Mesothelial cell of epicardium (in vitro differentiated cells): ENCODE measurements around the gene ARHGAP8. TPM values are rescaled to one million over a fixed set of nuclear protein-coding genes. Genes with fewer than 3 reads are reported as not detected.

Experiments
- DNase-seq, 2 experiments: peaks; one replicate each; pipeline ENCODE4 v3.0.0; 2021; ENCODE audit warnings: low spot score in 2 of 2; ENCODE audit not compliant: unreplicated experiment in 2 of 2
- H3K27ac Mint-ChIP-seq: 2 replicates; pipeline ENCODE4 v1.8.0; 2021; ENCODE audit warnings: mixed read lengths
- H3K27me3 Mint-ChIP-seq: 2 replicates; pipeline ENCODE4 v1.8.0; 2021; ENCODE audit warnings: low read depth, mixed read lengths
- H3K36me3 Mint-ChIP-seq: 2 replicates; pipeline ENCODE4 v1.8.0; 2021; ENCODE audit warnings: mixed read lengths
- H3K4me1 Mint-ChIP-seq: 2 replicates; pipeline ENCODE4 v1.8.0; 2021; ENCODE audit warnings: mixed read lengths
- H3K4me3 Mint-ChIP-seq: 2 replicates; pipeline ENCODE4 v1.8.0; 2021; ENCODE audit warnings: mild to moderate bottlenecking, moderate library complexity, mixed read lengths
- H3K9me3 Mint-ChIP-seq: 2 replicates; pipeline ENCODE4 v1.8.0; 2021; ENCODE audit warnings: mixed read lengths
- CTCF ChIP-seq: fragments of 200-600 bp; sonication (generic); IDR thresholded peaks from one replicate; pipeline ENCODE4 v1.5.0; 2021; ENCODE audit warnings: antibody characterized with exemption; ENCODE audit not compliant: unreplicated experiment
- total RNA-seq: library from RNA; stranded (reverse); gene quantifications from 3 replicates; pipeline ENCODE4 v1.2.1, GENCODE V29; 2021

The ARHGAP8 gene
- total RNA-seq, 1 donor from 2014 or later: 166 TPM

GRCh38 chr22:44811141-44811540, 58.8 kb downstream of the ARHGAP8 start:
- Mint-ChIP-seq H3K36me3 (peaks cover 49% of the 10 kb centered on the region), H3K27me3 (no peaks in the 10 kb centered on the region), H3K27ac (no peak overlapping the region), H3K9me3 (peaks cover 12% of the 10 kb centered on the region), H3K4me1 (no peaks in the 10 kb centered on the region), H3K4me3 (no peak overlapping the region)
- DNase-seq: no peak
- TF ChIP-seq CTCF: no peak

- Mint-ChIP-seq H3K9me3 (peaks cover 12% of the 10 kb centered on the region), H3K27ac (no peak overlapping the region), H3K36me3 (peaks cover 44% of the 10 kb centered on the region), H3K27me3 (no peaks in the 10 kb centered on the region), H3K4me3 (no peak overlapping the region), H3K4me1 (no peaks in the 10 kb centered on the region)
- DNase-seq: no peak
- no peak for TF ChIP-seq CTCF
Observed at GRCh38 chr22:44813416-44813815, 61.0 kb downstream of the ARHGAP8 start.

GRCh38 chr22:44814266-44815098, 62.1 kb downstream of the ARHGAP8 start:
- no peak for TF ChIP-seq CTCF
- Mint-ChIP-seq H3K4me1 (no peaks in the 10 kb centered on the region), H3K4me3 (no peak overlapping the region), H3K9me3 (peaks cover 12% of the 10 kb centered on the region), H3K27me3 (no peaks in the 10 kb centered on the region), H3K36me3 (peaks cover 49% of the 10 kb centered on the region), H3K27ac (no peak overlapping the region)
- no peak for DNase-seq

GRCh38 chr22:44815099-44816070, 63.0 kb downstream of the ARHGAP8 start:
- Mint-ChIP-seq H3K27me3 (no peaks in the 10 kb centered on the region), H3K4me3 (no peak overlapping the region), H3K4me1 (no peaks in the 10 kb centered on the region), H3K9me3 (peaks cover 12% of the 10 kb centered on the region), H3K36me3 (peaks cover 52% of the 10 kb centered on the region), H3K27ac (no peak overlapping the region)
- no peak for DNase-seq
- TF ChIP-seq CTCF: no peak

- DNase-seq: no peak
Observed at GRCh38 chr22:44816141-44816540, 63.8 kb downstream of the ARHGAP8 start.

More at GRCh38 chr22:44816141-44816540, 63.8 kb downstream of the ARHGAP8 start:
- Mint-ChIP-seq H3K9me3 (peaks cover 12% of the 10 kb centered on the region), H3K4me1 (no peaks in the 10 kb centered on the region), H3K36me3 (peaks cover 45% of the 10 kb centered on the region), H3K4me3 (no peak overlapping the region), H3K27ac (no peak overlapping the region), H3K27me3 (no peaks in the 10 kb centered on the region)
- no peak for TF ChIP-seq CTCF
